DOHH2 (cell line): ENCODE measurements around the gene PRKN.

Experiments used
- CTCF ChIP-seq: fragments of 200-600 bp; sonication (generic); IDR thresholded peaks from one replicate; pipeline ENCODE4 v1.5.1; 2014; ENCODE audit warnings: antibody characterized with exemption, mild to moderate bottlenecking, low read depth, low read length; ENCODE audit not compliant: poor library complexity, severe bottlenecking
- EZH2phosphoT487 ChIP-seq: fragments of 200-600 bp; sonication (generic); IDR thresholded peaks from 2 replicates; pipeline ENCODE4 v1.6.1; 2017; ENCODE audit warnings: borderline replicate concordance, mild to moderate bottlenecking, antibody characterized with exemption, low read length, moderate library complexity, mixed read lengths

GRCh38 chr6:162217811-162218493, 509.6 kb downstream of the PRKN start:
- no peak for TF ChIP-seq CTCF
- no peak for TF ChIP-seq EZH2phosphoT487
